ENCODE measurements around the gene GRID2. TPM values are rescaled to one million over a fixed set of nuclear protein-coding genes. Genes with fewer than 3 reads are reported as not detected.

Gene GRID2
- total and polyA plus RNA-seq, 4 donors, result under 0.01 to 0.02 TPM; not detected in 2

DNA sequence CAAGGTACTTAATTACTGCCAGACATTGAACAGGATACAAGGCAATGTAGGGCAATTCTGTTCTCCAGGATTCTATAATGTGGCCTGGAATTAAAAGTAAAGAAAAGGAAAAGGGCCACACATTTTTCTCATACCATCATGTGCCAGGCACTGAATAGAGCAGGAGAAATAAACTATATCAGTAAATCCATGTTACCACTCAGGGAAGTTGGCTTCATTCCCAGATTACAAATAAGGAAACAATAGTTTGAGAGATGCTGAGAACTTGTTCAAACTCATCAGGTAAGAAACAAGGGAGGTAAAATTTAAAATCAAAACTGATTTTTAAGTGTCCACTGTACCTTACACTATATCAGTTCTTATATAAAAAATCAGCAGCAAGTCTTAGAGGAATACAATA is 879.8 kb downstream of the GRID2 start:
- Histone ChIP-seq H3K4me1 (ENCODE audit: control insufficient read depth in 4 of 4, insufficient read depth in 4 of 4, low read length in 3 of 4) (no peaks in the 10 kb centered on the region), H3K9me3 (ENCODE audit: control insufficient read depth in 4 of 4, low read length in 3 of 4) (no peaks in the 10 kb centered on the region), H3K27me3 (ENCODE audit: control insufficient read depth in 4 of 4, insufficient read depth in 4 of 4, low read length in 3 of 4) (no peaks in the 10 kb centered on the region), H3K27ac (ENCODE audit: low read depth in 1 of 2, low read length in 2 of 2) (no peak overlapping the region), H3K36me3 (ENCODE audit: control insufficient read depth in 4 of 4, insufficient read depth in 3 of 4, low read depth in 1 of 4, low read length in 3 of 4) (no peaks in the 10 kb centered on the region), H3K9ac (ENCODE audit: low read depth in 1 of 2, low read length in 2 of 2) (no peak overlapping the region), H3K4me3 (ENCODE audit: low read depth in 1 of 3, low read length in 3 of 3) (no peak overlapping the region)
- TF ChIP-seq YY1 (IDR thresholded peaks at IDR 0.05) (no peak), FOXA2 (IDR thresholded peaks at IDR 0.05) (no peak), TAF1 (conservative IDR thresholded peaks at IDR 0.05) (no peak), SP1 (IDR thresholded peaks at IDR 0.05) (no peak), RXRA (IDR thresholded peaks at IDR 0.05) (no peak), RAD21 (IDR thresholded peaks at IDR 0.05) (no peak)
- TF ChIP-seq, protein P1, sequence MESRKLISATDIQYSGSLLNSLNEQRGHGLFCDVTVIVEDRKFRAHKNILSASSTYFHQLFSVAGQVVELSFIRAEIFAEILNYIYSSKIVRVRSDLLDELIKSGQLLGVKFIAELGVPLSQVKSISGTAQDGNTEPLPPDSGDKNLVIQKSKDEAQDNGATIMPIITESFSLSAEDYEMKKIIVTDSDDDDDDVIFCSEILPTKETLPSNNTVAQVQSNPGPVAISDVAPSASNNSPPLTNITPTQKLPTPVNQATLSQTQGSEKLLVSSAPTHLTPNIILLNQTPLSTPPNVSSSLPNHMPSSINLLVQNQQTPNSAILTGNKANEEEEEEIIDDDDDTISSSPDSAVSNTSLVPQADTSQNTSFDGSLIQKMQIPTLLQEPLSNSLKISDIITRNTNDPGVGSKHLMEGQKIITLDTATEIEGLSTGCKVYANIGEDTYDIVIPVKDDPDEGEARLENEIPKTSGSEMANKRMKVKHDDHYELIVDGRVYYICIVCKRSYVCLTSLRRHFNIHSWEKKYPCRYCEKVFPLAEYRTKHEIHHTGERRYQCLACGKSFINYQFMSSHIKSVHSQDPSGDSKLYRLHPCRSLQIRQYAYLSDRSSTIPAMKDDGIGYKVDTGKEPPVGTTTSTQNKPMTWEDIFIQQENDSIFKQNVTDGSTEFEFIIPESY (IDR thresholded peaks at IDR 0.05), result no peak
- no peak for DNase-seq (ENCODE audit: low spot score)

DNA sequence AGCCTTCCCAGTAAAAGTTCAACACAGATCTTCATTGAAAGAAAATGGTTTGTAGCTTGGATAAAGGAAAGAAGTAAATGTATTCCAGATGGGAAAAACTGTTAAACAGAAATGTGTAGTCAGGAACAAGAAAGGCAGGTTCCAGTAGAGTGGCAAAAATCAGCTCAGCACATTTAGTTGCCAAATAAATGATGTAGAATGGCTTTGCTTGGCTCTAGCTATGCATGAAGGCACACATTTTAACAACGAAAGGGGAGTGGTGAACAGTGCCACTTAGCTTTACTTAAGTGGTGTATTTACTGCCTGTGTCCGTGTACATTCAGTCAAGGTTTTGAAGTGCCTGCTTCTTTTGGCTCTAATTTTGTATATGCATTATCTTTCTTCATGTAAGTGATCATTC is 880.3 kb downstream of the GRID2 start:
- DNase-seq (ENCODE audit: low spot score), result no peak
- H3K9me3 ChIP-seq (ENCODE audit: control insufficient read depth in 4 of 4, low read length in 3 of 4), result no peaks in the 10 kb centered on the region
- no peak for TF ChIP-seq JUND (IDR thresholded peaks at IDR 0.05)
- no peak for TF ChIP-seq EGR1 (IDR thresholded peaks at IDR 0.05; ENCODE audit: low read depth in 2 of 2)
- no peak for TF ChIP-seq RAD21 (IDR thresholded peaks at IDR 0.05)
- no peak for TF ChIP-seq YY1 (IDR thresholded peaks at IDR 0.05)
- no peak for TF ChIP-seq GABPA (IDR thresholded peaks at IDR 0.05 in 1 of 2, conservative IDR thresholded peaks at IDR 0.05 in 1 of 2)
- TF ChIP-seq FOXA1 (IDR thresholded peaks at IDR 0.05), result no peak
- TF ChIP-seq HNF4G (IDR thresholded peaks at IDR 0.05), result no peak
- TF ChIP-seq, protein P2, sequence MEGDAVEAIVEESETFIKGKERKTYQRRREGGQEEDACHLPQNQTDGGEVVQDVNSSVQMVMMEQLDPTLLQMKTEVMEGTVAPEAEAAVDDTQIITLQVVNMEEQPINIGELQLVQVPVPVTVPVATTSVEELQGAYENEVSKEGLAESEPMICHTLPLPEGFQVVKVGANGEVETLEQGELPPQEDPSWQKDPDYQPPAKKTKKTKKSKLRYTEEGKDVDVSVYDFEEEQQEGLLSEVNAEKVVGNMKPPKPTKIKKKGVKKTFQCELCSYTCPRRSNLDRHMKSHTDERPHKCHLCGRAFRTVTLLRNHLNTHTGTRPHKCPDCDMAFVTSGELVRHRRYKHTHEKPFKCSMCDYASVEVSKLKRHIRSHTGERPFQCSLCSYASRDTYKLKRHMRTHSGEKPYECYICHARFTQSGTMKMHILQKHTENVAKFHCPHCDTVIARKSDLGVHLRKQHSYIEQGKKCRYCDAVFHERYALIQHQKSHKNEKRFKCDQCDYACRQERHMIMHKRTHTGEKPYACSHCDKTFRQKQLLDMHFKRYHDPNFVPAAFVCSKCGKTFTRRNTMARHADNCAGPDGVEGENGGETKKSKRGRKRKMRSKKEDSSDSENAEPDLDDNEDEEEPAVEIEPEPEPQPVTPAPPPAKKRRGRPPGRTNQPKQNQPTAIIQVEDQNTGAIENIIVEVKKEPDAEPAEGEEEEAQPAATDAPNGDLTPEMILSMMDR (IDR thresholded peaks at IDR 0.05; ENCODE audit: low read depth, low read length, missing input control), result no peak
- TF ChIP-seq FOXA2 (IDR thresholded peaks at IDR 0.05), result no peak
- TF ChIP-seq, protein P3, sequence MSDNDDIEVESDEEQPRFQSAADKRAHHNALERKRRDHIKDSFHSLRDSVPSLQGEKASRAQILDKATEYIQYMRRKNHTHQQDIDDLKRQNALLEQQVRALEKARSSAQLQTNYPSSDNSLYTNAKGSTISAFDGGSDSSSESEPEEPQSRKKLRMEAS (IDR thresholded peaks at IDR 0.05), result no peak
- H3K27ac ChIP-seq (ENCODE audit: low read depth in 1 of 2, low read length in 2 of 2), result no peak overlapping the region
- no peaks in the 10 kb centered on the region for H3K27me3 ChIP-seq (ENCODE audit: control insufficient read depth in 4 of 4, insufficient read depth in 4 of 4, low read length in 3 of 4)
- no peak overlapping the region for H3K9ac ChIP-seq (ENCODE audit: low read depth in 1 of 2, low read length in 2 of 2)
- H3K4me3 ChIP-seq (ENCODE audit: low read depth in 1 of 3, low read length in 3 of 3), result no peak overlapping the region
- 73% methylated on average over 2 of the region's 2 CpGs for WGBS
- H3K4me1 ChIP-seq (ENCODE audit: control insufficient read depth in 4 of 4, insufficient read depth in 4 of 4, low read length in 3 of 4), result no peaks in the 10 kb centered on the region
- H3K36me3 ChIP-seq (ENCODE audit: control insufficient read depth in 4 of 4, insufficient read depth in 3 of 4, low read depth in 1 of 4, low read length in 3 of 4), result no peaks in the 10 kb centered on the region

DNA sequence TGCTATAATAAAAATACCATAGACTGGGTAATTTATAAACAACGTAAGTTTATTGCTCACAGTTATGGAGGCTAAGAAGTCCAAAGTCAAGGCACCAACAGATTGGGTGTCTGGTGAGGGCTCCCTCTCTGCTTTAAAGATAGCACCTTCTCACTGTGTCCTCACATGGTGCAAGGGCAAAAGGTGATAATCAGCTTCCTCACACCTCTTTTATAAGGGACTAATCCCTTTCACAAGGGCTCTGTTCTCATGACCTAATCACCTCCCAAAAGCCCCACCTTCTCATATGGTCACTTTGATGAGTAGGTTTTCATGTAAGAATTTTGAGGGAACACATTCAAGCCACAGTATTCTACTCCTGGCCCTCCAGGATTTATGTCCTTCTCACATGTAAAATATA is 883.1 kb downstream of the GRID2 start:
- Histone ChIP-seq H3K36me3 (ENCODE audit: control insufficient read depth in 4 of 4, insufficient read depth in 3 of 4, low read depth in 1 of 4, low read length in 3 of 4) (no peaks in the 10 kb centered on the region), H3K27ac (ENCODE audit: low read depth in 1 of 2, low read length in 2 of 2) (no peak overlapping the region), H3K4me3 (ENCODE audit: low read depth in 1 of 3, low read length in 3 of 3) (no peak overlapping the region), H3K4me1 (ENCODE audit: control insufficient read depth in 4 of 4, insufficient read depth in 4 of 4, low read length in 3 of 4) (peaks cover 0 to 4% (median 0%) of the 10 kb centered on the region in 4 donors), H3K9me3 (ENCODE audit: control insufficient read depth in 4 of 4, low read length in 3 of 4) (no peaks in the 10 kb centered on the region), H3K27me3 (ENCODE audit: control insufficient read depth in 4 of 4, insufficient read depth in 4 of 4, low read length in 3 of 4) (no peaks in the 10 kb centered on the region), H3K9ac (ENCODE audit: low read depth in 1 of 2, low read length in 2 of 2) (no peak overlapping the region)
- no peak for DNase-seq (ENCODE audit: low spot score)
- WGBS, result 87% methylated on average over 1 of the region's 1 CpG
- TF ChIP-seq HNF4G (IDR thresholded peaks at IDR 0.05) (no peak), NR2F2 (IDR thresholded peaks at IDR 0.05) (no peak)

Data from liver (tissue), 9 donors.